HepG2 (cell line): ENCODE measurements around the gene NPC1. TPM values are rescaled to one million over a fixed set of nuclear protein-coding genes. Genes with fewer than 3 reads are reported as not detected.

ENCODE experiments used
- AGO2 ChIP-seq: fragments of 200-400 bp; formaldehyde crosslinking; optimal IDR thresholded peaks from 2 replicates; pipeline ENCODE3; 2017; ENCODE audit warnings: mild to moderate bottlenecking, low read depth, low read length, moderate library complexity
- CAMTA2 ChIP-seq: sonication (generic); formaldehyde crosslinking; IDR thresholded peaks from 2 replicates; pipeline ENCODE4 v1.4.0; 2020; ENCODE audit warnings: mild to moderate bottlenecking, missing genetic modification reagents, borderline replicate concordance
- CCDC6 ChIP-seq: sonication (generic); formaldehyde crosslinking; IDR thresholded peaks from 2 replicates; pipeline ENCODE4 v1.8.1; 2022; ENCODE audit warnings: mild to moderate bottlenecking, missing genetic modification reagents, moderate library complexity
- EEA1 ChIP-seq: sonication (generic); formaldehyde crosslinking; IDR thresholded peaks from 2 replicates; pipeline ENCODE4 v1.5.1; 2020; ENCODE audit warnings: mild to moderate bottlenecking, missing genetic modification reagents, borderline replicate concordance
- FOXC1 ChIP-seq: sonication (generic); formaldehyde crosslinking; IDR thresholded peaks from 2 replicates; pipeline ENCODE4 v1.8.0; 2022; ENCODE audit warnings: mild to moderate bottlenecking, missing genetic modification reagents, borderline replicate concordance
- GMEB2 ChIP-seq: IDR thresholded peaks from 2 replicates; pipeline ENCODE4 v1.6.1; 2016; ENCODE audit warnings: missing biosample characterization, missing genetic modification reagents, low read depth
- IRF9 ChIP-seq: sonication (generic); formaldehyde crosslinking; IDR thresholded peaks from 2 replicates; pipeline ENCODE4 v1.8.0; 2022; ENCODE audit warnings: missing genetic modification reagents, mild to moderate bottlenecking, borderline replicate concordance
- MEIS1 ChIP-seq: sonication (generic); formaldehyde crosslinking; IDR thresholded peaks from 2 replicates; pipeline ENCODE4 v1.9.0; 2021; ENCODE audit warnings: mild to moderate bottlenecking, missing genetic modification reagents, moderate library complexity, borderline replicate concordance
- NBN ChIP-seq: fragments of 450-650 bp; conservative IDR thresholded peaks from 2 replicates; pipeline ENCODE4 v1.6.1; 2017
- PAF1 ChIP-seq: IDR thresholded peaks from 2 replicates; pipeline ENCODE4 v1.6.1; 2016; ENCODE audit warnings: missing genetic modification reagents, missing compliant biosample characterization
- SALL2 ChIP-seq: sonication (generic); formaldehyde crosslinking; IDR thresholded peaks from 2 replicates; pipeline ENCODE4 v1.8.1; 2023; ENCODE audit warnings: mild to moderate bottlenecking, missing genetic modification reagents, inconsistent platforms
- SP140L ChIP-seq: sonication (generic); formaldehyde crosslinking; IDR thresholded peaks from 2 replicates; pipeline ENCODE4 v1.4.0; 2020; ENCODE audit warnings: missing genetic modification reagents, borderline replicate concordance
- SRF ChIP-seq: IDR thresholded peaks from 2 replicates; pipeline ENCODE4 v1.6.1; 2011; ENCODE audit warnings: mild to moderate bottlenecking, low read depth, low read length, moderate library complexity
- SSRP1 ChIP-seq: IDR thresholded peaks from 2 replicates; pipeline ENCODE4 v1.6.1; 2016; ENCODE audit warnings: control low read depth
- XRCC5 ChIP-seq: fragments of 200-400 bp; formaldehyde crosslinking; optimal IDR thresholded peaks from 2 replicates; pipeline ENCODE3; 2017; ENCODE audit warnings: mild to moderate bottlenecking, low read length
- ZNF260 ChIP-seq: sonication (generic); formaldehyde crosslinking; IDR thresholded peaks from 2 replicates; pipeline ENCODE4 v1.4.0; 2020; ENCODE audit warnings: missing genetic modification reagents, low read depth, mild to moderate bottlenecking, borderline replicate concordance
- ZNF274 ChIP-seq: sonication (generic); formaldehyde crosslinking; IDR thresholded peaks from 2 replicates; pipeline ENCODE4 v1.5.1; 2020; ENCODE audit warnings: mild to moderate bottlenecking, missing genetic modification reagents
- ZNF44 ChIP-seq: sonication (generic); formaldehyde crosslinking; IDR thresholded peaks from 2 replicates; pipeline ENCODE4 v1.5.1; 2020; ENCODE audit warnings: mild to moderate bottlenecking, missing genetic modification reagents
- ZNF543 ChIP-seq: sonication (generic); formaldehyde crosslinking; IDR thresholded peaks from 2 replicates; pipeline ENCODE4 v1.4.0; 2020; ENCODE audit warnings: mild to moderate bottlenecking, missing genetic modification reagents
- ZNF589 ChIP-seq: sonication (generic); formaldehyde crosslinking; conservative IDR thresholded peaks from 2 replicates; pipeline ENCODE4 v1.8.0; 2022; ENCODE audit warnings: mild to moderate bottlenecking, moderate library complexity, missing genetic modification reagents
- ZNF7 ChIP-seq: IDR thresholded peaks from 2 replicates; pipeline ENCODE4 v1.6.1; 2016; ENCODE audit warnings: missing biosample characterization, missing genetic modification reagents
- ZNF703 ChIP-seq: sonication (generic); formaldehyde crosslinking; IDR thresholded peaks from 2 replicates; pipeline ENCODE4 v1.5.1; 2020; ENCODE audit warnings: missing genetic modification reagents, mild to moderate bottlenecking, moderate library complexity, borderline replicate concordance
- ZSCAN30 ChIP-seq: sonication (generic); formaldehyde crosslinking; IDR thresholded peaks from 2 replicates; pipeline ENCODE4 v1.5.0; 2020; ENCODE audit warnings: mild to moderate bottlenecking, missing genetic modification reagents
- polyA plus RNA-seq, 8 experiments: library from polyadenylated mRNA; depleted of rRNA in 3 of 8; stranded (reverse) in 7 of 8; unstranded in 1 of 8; fragments of >200 nt; fragmentation: Illumina TruSeq in 4 of 8; extraction: Trizol in 4 of 8; gene quantifications; 2 replicates each; pipeline versions ENCODE4 v1.2.1 to v1.2.3, GENCODE V29; 2011 to 2016; ENCODE audit warnings: low read depth in 4 of 8, missing spikeins in 1 of 8, mixed read lengths in 1 of 8; ENCODE audit not compliant: insufficient read depth in 1 of 8
- total RNA-seq, 5 experiments: library from RNA; depleted of rRNA; stranded (reverse); fragments of >200 nt; fragmentation: Illumina TruSeq; extraction: Trizol; gene quantifications; 2 replicates each; pipeline ENCODE4 v1.2.3, GENCODE V29; 2016; ENCODE audit warnings: low read depth in 1 of 5
- TF ChIP-seq, protein P1 (sequence below): sonication (generic); formaldehyde crosslinking; IDR thresholded peaks from 2 replicates; pipeline ENCODE4; 2020; ENCODE audit warnings: missing genetic modification reagents, mild to moderate bottlenecking, borderline replicate concordance
- TF ChIP-seq, protein P2 (sequence below): IDR thresholded peaks from 2 replicates; pipeline ENCODE4 v1.6.1; 2016; ENCODE audit warnings: low read depth, control low read depth

The NPC1 gene
- total and polyA plus RNA-seq, 2 of the 13 experiments (the other 11 are each of a cell fraction or from before 2014, with no cell fraction given): 46.5 to 114 TPM

GRCh38 chr18:23556145-23556780 lies 30.0 kb downstream of the NPC1 start (continued):
- TF ChIP-seq EEA1 (CRISPR knock-in tag) (no peak), ZNF7 (peak; percentile 87), ZSCAN30 (no peak; the same call in 1 of the 2 replicates), ZNF44 (CRISPR knock-in tag) (no peak), AGO2 (peak; percentile 53), CAMTA2 (CRISPR knock-in tag) (no peak), ZNF589 (no peak), NBN (no peak), ZNF274 (no peak), SSRP1 (no peak; the same call in 1 of the 2 replicates), CCDC6 (no peak), ZNF703 (no peak), PAF1 (CRISPR knock-in tag) (no peak), GMEB2 (CRISPR knock-in tag) (no peak), IRF9 (CRISPR knock-in tag) (0 out of 2 replicates have a peak, but pooled peaks have one; percentile 57), SALL2 (CRISPR knock-in tag) (no peak), XRCC5 (peak; percentile 34), SP140L (CRISPR knock-in tag) (no peak), SRF (no peak), ZNF260 (CRISPR knock-in tag) (no peak), ZNF543 (CRISPR knock-in tag) (no peak), FOXC1 (CRISPR knock-in tag) (0 out of 2 replicates have a peak, but pooled peaks have one; percentile 51), MEIS1 (peak; percentile 79; the same call in 1 of the 2 replicates)
- TF ChIP-seq, protein P1, sequence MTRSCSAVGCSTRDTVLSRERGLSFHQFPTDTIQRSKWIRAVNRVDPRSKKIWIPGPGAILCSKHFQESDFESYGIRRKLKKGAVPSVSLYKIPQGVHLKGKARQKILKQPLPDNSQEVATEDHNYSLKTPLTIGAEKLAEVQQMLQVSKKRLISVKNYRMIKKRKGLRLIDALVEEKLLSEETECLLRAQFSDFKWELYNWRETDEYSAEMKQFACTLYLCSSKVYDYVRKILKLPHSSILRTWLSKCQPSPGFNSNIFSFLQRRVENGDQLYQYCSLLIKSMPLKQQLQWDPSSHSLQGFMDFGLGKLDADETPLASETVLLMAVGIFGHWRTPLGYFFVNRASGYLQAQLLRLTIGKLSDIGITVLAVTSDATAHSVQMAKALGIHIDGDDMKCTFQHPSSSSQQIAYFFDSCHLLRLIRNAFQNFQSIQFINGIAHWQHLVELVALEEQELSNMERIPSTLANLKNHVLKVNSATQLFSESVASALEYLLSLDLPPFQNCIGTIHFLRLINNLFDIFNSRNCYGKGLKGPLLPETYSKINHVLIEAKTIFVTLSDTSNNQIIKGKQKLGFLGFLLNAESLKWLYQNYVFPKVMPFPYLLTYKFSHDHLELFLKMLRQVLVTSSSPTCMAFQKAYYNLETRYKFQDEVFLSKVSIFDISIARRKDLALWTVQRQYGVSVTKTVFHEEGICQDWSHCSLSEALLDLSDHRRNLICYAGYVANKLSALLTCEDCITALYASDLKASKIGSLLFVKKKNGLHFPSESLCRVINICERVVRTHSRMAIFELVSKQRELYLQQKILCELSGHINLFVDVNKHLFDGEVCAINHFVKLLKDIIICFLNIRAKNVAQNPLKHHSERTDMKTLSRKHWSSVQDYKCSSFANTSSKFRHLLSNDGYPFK (CRISPR knock-in tag): peak; percentile 24; the same call in 1 of the 2 replicates
- TF ChIP-seq, protein P2, sequence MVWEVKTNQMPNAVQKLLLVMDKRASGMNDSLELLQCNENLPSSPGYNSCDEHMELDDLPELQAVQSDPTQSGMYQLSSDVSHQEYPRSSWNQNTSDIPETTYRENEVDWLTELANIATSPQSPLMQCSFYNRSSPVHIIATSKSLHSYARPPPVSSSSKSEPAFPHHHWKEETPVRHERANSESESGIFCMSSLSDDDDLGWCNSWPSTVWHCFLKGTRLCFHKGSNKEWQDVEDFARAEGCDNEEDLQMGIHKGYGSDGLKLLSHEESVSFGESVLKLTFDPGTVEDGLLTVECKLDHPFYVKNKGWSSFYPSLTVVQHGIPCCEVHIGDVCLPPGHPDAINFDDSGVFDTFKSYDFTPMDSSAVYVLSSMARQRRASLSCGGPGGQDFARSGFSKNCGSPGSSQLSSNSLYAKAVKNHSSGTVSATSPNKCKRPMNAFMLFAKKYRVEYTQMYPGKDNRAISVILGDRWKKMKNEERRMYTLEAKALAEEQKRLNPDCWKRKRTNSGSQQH: no peak
